Stimulated activated CD4-positive, alpha-beta T cell treated with anti-CD3 and anti-CD28 coated beads, Interleukin-1b, Interleukin-23, amount 100 ng/mL, for 24 hours (primary cell): ENCODE measurements around the gene LIMS2.

Experiments
- DNase-seq, 4 experiments: peaks; one replicate each; pipeline ENCODE4 v3.0.0-alpha.2; 2020; ENCODE audit warnings: low read depth in 4 of 4, low spot score in 1 of 4

The LIMS2 gene

GRCh38 chr2:127635380-127636237, 39.7 kb downstream of the LIMS2 start:
- DNase-seq = no peak

DNA sequence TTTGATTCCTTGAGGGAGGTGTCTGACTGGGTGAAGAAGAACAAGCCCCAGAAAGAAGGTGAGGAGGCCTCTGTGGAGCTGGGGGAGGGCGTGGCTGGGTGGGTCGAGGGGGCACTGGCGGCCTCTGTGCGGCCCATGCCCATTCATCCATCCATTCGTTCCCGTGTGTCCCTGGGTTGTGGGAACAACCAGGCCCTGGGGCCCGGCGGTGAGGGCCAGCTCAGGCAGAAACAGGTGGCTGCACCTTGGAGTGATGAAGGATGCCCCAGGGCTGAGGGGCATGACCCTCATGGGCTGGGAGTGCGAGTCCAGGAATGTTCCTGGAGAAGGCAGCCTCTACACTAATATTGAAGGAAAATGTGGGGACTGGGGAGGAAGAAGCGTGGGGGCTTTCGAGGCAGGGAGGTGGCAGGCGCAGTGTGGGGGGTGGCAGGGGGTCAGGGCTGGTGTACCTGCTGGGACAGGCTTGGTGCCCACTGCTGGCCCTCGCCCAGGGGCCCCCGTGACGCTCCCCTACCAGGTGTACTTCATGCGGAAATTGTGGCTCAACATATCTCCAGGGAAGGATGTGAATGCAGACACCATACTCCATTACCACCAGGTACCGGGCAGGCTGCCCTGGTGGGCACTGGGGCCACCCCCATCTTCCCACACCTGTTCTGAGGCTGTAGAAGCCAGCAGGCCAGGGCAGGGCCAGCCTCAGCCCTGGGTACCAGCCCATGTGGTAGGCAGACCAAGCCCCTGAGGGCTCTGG, 40.5 kb downstream of the LIMS2 start:
- no peak for DNase-seq

DNA sequence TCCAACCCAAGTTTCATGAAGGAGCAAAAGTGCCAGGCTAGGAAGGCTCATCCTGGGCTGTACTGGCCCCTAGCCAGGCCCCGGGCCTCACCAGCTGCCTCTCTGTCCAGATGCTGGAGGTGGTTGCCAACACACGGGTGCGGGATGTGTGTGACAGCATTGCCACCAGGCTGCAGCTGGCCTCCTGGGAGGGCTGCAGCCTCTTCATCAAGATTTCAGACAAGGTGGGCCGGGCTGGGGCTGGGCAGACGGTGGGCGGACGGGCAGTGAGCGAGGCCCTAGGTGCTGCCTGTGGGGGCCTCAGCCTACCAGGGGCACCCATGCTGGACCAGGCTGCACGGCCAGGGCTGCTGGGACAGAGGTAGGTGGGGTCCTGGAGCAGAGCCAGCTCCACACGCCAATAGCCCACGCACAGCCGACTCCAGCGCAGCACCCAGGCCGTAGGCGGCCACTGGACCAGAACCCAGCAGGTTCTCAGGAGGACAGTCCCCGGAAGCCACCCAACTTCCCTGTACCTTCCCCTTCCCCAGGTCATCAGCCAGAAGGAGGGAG, 41.2 kb downstream of the LIMS2 start:
- DNase-seq = no peak

GRCh38 chr2:127633556-127634065, 41.7 kb downstream of the LIMS2 start:
- DNase-seq = no peak

- DNase-seq = no peak
Measured at GRCh38 chr2:127632592-127633489, 42.5 kb downstream of the LIMS2 start.

DNA sequence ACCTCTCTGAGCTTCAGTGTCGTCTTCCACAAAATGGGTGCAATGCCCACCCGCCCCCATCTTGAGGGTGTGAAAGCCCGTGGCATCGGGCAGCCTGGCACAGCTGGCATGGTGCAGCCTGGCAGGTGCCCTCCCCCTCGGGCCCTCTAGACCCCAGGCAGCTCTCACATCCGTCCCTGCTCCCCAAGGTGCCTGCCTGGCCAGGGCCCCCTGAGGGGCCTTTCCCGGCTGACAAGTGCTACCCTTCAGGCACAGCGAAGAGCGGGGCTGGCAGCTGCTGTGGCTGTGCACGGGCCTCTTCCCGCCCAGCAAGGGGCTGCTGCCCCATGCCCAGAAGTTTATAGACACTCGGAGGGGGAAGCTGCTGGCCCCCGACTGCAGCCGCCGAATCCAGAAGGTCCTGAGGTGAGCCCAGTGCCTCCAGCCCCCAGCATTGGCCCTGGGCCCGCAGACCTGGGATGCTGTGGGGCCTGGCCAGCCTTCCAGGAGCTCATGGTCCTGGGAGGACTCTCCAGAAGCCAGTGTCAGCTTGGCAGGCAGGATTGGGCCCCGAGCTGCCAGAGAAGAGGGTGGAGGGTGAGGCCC, 43.2 kb downstream of the LIMS2 start:
- DNase-seq = no peak

- no peak for DNase-seq
Measured at GRCh38 chr2:127631541-127631996, 43.8 kb downstream of the LIMS2 start.

GRCh38 chr2:127630864-127631540, 44.3 kb downstream of the LIMS2 start:
- DNase-seq = no peak

DNA sequence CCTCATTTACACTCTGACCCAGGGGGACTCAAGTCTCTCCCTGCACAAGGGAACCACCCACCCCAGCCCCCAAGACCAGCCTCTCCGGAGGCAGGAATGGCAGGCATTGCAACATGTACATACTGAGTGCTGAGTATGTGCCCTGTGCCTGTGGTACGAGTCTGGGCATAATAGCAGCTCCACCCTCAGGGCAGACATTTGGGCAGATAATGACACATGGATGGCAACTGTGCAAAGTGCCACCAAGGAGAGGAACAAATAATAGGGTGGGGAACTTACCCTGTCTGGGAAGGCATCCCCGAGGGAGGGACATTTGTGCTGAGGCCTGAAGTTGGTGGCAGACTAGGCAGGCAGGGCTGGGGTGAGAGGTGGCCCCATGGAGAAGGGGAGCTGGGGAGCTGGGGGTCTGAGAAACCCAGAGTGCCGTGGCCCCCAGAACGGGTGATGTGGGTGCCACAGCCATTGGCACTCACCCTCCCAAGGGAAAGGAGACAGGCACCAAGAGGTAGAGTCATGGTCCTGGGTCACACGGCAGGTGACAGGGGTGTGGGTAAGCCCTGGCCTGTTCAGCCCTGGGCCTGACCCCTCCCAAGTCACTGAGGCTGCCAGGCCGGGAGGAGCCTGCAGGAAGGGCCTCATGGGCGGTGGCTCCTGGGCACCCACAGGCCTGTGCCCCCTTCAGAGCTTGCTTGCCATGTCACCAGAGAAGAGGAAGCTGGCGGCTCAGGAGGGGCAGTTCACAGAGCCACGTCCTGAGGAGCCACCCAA, 45.0 kb downstream of the LIMS2 start:
- DNase-seq = no peak

DNA sequence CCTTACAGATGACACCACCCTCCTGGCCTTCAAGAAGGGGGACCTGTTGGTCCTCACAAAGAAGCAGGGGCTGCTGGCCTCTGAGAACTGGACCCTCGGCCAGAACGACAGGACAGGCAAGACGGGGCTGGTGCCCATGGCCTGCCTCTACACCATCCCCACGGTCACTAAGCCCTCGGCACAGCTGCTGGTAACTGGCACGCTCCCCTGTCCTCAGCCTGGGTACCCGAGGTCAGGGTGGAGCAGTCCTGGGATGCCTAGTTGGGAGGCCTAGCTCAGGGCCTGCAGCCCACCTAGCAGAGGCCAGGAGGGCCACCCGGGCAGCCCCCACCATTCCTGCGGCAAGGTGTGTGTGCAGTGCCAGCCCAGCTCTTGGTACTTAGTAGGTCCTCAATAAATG, 45.7 kb downstream of the LIMS2 start:
- DNase-seq = no peak

DNA sequence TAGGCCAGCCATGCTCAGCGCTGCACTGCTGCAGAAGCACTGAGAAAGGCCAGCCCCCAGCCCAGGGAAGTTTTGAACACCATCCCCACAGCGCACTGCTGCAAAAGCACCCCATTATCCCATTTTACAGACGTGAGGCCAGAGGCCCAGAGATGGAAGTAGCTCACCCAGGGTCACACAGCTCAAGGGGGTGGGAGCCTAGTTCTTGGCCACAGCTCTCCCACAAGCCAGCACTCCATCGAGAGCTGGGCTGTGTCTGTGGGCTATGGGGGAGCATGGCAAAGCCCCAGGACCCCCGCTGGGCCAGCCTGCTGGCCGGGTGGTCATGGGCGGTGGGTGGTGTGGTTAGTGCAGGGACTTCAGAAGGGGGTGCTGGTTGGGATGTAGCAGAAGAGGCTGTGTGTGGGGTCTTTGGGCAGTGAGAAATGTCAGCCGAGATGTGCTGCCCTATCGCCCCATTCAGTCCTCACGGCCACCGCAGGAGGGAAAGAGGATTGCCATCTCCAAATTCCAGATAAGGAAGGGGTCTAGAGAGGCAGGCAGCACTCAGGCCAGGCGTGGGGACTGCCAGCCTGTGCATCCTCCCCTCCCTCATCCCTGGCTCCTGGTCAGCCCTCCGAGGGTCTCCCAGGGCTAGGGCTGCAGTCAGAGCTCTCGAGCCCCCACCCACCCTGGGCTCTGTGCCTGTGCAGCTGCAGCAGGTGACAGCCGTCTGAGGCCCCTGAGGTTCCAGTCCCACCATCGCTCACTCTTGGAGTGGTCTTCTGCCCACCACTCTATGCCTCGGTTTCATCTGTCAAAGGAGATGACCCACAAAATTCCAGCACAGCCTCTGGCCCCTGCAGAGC, 46.3 kb downstream of the LIMS2 start:
- no peak for DNase-seq

DNA sequence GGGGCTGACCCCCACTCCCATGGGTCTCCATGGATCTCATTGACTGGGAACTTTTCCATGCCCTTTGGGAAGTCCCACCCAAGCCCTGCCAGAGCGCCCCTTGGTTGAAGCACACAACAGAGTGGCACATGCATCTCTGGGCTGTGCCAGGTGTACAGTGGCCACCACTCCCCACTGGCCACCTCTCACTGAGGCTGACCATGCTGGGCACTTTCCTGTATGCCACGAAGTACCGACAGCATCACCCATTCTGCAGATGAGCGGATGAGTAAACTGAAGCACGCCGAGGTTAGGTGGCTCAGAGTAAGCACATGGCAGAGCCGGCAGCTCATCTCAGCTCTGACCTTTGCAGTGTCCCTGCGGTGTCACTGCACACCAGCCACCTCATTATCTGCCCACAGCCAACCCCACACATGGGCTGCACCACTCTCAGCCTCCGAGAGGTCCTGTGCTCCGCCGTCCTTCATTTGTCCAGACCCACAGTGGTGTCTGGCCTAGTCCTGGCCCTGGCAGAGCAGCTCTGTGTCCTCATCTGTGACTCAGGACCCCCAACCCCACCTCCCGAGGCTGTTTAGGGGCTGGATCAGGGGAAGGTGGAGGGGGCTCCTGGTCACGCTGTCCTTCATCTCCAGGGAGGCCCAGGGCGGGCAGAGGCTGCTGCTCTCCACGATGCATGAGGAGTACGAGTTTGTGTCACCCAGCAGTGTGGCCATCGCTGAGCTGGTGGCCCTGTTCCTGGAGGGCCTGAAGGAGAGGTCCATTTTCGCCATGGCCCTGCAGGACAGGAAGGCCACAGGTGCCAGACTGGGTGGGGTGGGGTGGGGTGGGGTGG, 47.4 kb downstream of the LIMS2 start:
- DNase-seq = no peak

DNA sequence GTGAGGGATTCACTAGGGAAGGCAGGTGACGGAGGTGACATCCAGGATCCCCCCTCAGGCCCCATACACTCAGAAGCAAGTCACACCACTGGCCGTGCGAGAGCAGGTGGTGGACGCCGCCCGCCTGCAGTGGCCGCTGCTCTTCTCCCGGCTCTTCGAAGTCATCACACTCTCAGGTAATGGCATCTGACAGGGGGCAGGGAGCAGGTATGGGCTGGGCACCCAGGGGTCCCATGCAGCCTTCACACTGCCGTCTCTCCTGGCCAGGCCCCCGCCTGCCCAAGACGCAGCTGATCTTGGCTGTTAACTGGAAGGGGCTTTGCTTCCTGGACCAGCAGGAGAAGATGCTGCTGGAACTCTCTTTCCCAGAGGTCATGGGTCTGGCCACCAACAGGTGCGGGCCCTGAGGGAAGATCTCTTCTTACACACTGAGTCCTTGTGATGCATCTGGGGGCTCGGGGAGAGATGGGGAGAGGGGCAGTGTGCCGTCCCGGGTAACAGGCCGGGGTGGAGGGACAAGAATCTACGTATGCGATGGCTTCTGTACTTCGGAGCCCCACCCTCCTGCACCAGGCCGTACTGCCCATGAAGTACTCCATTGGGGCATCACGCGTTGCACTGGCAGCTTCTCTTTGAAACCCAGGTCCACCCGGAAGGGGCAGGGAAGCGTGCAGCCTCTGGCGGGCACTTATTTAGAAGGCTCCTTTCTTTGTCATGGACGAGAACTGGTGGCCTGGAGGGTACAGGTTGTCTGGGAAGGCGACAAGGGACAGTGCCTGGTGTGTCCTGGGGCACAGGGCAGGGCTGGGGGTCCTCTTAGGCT, 48.2 kb downstream of the LIMS2 start:
- no peak for DNase-seq

DNA sequence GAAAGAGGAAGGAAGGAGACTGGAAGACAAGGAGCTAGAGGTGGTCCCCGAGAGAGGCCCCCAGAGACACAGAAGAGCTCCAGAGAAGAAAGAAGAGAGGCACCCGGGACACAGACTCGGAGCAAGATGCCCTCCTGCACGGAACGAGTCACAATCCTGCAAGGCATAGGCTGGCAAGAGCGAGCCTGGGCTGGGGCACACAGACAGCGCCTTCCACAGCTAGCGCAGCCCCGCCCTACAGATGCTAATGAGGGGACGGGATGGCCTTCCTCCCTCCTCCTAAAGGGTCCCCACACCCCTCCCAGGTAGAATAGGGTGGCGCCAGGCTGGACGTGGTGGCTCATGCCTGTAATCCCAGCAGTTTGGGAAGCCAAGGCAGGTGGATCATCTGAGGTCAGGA, 49.2 kb downstream of the LIMS2 start:
- no peak for DNase-seq

DNA sequence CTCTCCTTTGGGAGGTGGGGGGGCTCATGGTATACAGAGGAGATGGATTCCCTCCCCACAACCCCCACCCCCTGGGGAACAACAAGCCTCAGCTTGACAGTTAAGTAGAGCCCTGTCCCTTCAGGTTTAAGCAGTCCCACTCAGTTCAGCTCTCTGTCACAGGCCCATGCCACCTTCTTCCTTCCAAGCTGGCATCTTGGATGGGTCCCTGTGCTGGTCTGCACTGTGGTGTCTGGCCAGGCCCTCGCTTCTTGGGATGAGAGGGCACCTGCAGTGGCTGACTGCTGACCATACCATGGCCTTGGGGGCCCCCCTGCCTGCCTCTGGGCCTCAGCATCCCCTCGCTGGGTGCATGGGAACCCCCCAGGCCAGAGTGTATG, 49.8 kb downstream of the LIMS2 start:
- no peak for DNase-seq

GRCh38 chr2:127624756-127625571, 50.4 kb downstream of the LIMS2 start:
- no peak for DNase-seq
